OCI-LY3 (cell line): ENCODE results near the gene SORCS1.

Source experiments
- H2AFZ ChIP-seq: fragments of 200-600, 300-600 bp; shearing (Covaris generic); 2 replicates; pipeline ENCODE4 v1.6.0; 2014; ENCODE audit warnings: antibody characterized with exemption, low read depth, low read length
- H3K27ac ChIP-seq: fragments of 200-600, 300-600 bp; sonication (generic); 2 replicates; pipeline ENCODE4 v1.5.1; 2014; ENCODE audit warnings: mild to moderate bottlenecking, low read length, moderate library complexity, mixed read lengths
- H3K27me3 ChIP-seq: fragments of 200-600, 300-600 bp; sonication (generic); 2 replicates; pipeline ENCODE4 v1.6.1; 2014; ENCODE audit warnings: low read depth, low read length, mixed read lengths
- H3K36me3 ChIP-seq: fragments of 200-600, 300-600 bp; sonication (generic); replicated peaks from 2 replicates; pipeline ENCODE3; 2014; ENCODE audit warnings: low read depth, low read length, mixed read lengths
- H3K4me1 ChIP-seq: fragments of 300-600, 200-600 bp; sonication (generic); 2 replicates; pipeline ENCODE4 v1.6.1; 2014; ENCODE audit warnings: low read length, mixed read lengths
- H3K4me2 ChIP-seq: fragments of 200-600, 300-600 bp; sonication (generic); 2 replicates; pipeline ENCODE4 v1.6.1; 2014; ENCODE audit warnings: low read length, mixed read lengths
- H3K4me3 ChIP-seq: fragments of 300-600, 200-600 bp; sonication (generic); 2 replicates; pipeline ENCODE4 v1.5.1; 2014; ENCODE audit warnings: antibody characterized with exemption, mild to moderate bottlenecking, low read length, moderate library complexity
- H3K79me2 ChIP-seq: fragments of 300-600, 200-600 bp; shearing (Covaris generic); 2 replicates; pipeline ENCODE4 v1.6.1; 2014; ENCODE audit warnings: mild to moderate bottlenecking, low read length, mixed read lengths
- H3K9ac ChIP-seq: fragments of 300-600, 200-600 bp; shearing (Covaris generic); 2 replicates; pipeline ENCODE4 v1.6.0; 2014; ENCODE audit warnings: mild to moderate bottlenecking, low read length, moderate library complexity
- H3K9me3 ChIP-seq: fragments of 200-600, 300-600 bp; shearing (Covaris generic); 2 replicates; pipeline ENCODE4 v1.6.1; 2014; ENCODE audit warnings: low read length, mixed read lengths; ENCODE audit not compliant: insufficient read depth
- H4K20me1 ChIP-seq: fragments of 200-600, 300-600 bp; sonication (generic); 2 replicates; pipeline ENCODE4 v1.6.1; 2016; ENCODE audit warnings: low read length, mixed read lengths; ENCODE audit not compliant: insufficient read depth
- EZH2phosphoT487 ChIP-seq: fragments of 200-600 bp; shearing (Covaris generic); IDR thresholded peaks from 2 replicates; pipeline ENCODE4 v1.6.1; 2018; ENCODE audit warnings: antibody characterized with exemption, mixed run types, low read depth
- TF ChIP-seq, protein P1 (sequence below): fragments of 200-600, 300-600 bp; sonication (generic); IDR thresholded peaks from 2 replicates; pipeline ENCODE4 v1.5.1; 2014; ENCODE audit warnings: antibody characterized with exemption, low read length, low read depth

The SORCS1 gene

DNA sequence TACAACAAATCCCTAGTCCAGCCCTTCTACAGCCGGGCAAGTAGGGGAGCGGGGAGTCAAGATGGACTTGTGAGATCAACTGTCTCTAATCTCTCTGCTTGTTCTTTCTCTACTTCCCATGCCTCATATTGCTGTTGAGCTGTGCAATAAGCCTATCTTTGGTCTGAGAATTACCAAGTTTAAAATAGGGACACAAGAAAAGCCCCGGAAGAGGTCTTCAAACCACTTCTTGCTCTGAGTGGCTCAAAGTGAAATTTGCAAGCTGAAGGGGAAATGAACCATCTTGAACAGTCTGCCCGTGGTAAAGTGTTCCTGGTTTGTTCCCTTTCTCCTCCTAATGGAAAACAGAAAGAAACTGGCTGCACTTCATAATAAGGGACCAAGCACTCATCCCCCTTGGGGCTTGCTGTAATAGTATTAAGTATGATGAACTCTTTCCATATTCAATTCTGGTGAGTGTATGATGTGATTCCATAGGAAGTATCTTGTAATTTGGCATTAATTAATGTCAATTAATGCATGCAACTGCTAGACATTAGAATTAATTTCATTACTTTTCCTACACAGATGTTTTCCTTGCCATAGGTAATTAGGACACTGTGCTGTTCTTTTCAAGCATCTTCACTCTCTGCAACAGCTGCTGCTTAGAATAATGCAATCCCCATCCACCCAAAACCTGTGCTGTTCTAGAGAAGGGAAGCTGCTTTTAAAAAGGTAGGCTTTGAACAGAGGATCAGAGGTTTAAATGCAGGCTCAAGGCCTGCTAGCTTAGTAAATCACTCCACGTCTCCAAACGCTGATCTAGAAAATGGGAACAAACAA, 449.6 kb downstream of the SORCS1 start:
- Histone ChIP-seq H3K27me3 (no peaks in the 10 kb centered on the region), H3K9me3 (no peaks in the 10 kb centered on the region), H4K20me1 (no peaks in the 10 kb centered on the region), H3K36me3 (no peaks in the 10 kb centered on the region), H2AFZ (no peak overlapping the region), H3K79me2 (no peaks in the 10 kb centered on the region), H3K4me1 (peaks cover 11% of the 10 kb centered on the region), H3K27ac (no peak overlapping the region), H3K4me3 (no peak overlapping the region), H3K9ac (no peak overlapping the region), H3K4me2 (0 out of 2 replicates have a peak overlapping the region, but pooled peaks have one; percentile 1)
- TF ChIP-seq, protein P1, sequence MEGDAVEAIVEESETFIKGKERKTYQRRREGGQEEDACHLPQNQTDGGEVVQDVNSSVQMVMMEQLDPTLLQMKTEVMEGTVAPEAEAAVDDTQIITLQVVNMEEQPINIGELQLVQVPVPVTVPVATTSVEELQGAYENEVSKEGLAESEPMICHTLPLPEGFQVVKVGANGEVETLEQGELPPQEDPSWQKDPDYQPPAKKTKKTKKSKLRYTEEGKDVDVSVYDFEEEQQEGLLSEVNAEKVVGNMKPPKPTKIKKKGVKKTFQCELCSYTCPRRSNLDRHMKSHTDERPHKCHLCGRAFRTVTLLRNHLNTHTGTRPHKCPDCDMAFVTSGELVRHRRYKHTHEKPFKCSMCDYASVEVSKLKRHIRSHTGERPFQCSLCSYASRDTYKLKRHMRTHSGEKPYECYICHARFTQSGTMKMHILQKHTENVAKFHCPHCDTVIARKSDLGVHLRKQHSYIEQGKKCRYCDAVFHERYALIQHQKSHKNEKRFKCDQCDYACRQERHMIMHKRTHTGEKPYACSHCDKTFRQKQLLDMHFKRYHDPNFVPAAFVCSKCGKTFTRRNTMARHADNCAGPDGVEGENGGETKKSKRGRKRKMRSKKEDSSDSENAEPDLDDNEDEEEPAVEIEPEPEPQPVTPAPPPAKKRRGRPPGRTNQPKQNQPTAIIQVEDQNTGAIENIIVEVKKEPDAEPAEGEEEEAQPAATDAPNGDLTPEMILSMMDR: no peak
- TF ChIP-seq EZH2phosphoT487: no peak

DNA sequence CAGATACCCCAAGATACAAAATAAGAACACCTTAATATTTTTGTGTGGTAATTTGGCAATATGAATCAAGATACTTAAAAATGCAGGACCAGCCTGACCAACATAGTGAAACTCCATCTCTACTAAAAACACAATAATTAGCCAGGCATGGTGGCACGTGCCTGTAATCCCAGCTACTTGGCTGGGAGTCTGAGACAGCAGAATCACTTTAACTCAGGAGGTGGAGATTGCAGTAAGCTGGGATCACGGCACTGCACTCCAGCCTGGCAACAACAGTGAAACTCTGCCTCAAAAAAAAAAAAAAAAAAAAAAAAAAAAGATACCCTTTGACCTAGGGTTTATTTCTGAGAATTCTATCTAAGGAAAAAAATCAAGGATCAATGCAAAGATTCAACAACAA, 450.7 kb downstream of the SORCS1 start:
- H3K9ac ChIP-seq: no peak overlapping the region
- no peaks in the 10 kb centered on the region for H4K20me1 ChIP-seq
- H3K36me3 ChIP-seq: no peaks in the 10 kb centered on the region
- H3K79me2 ChIP-seq: no peaks in the 10 kb centered on the region
- H3K9me3 ChIP-seq: no peaks in the 10 kb centered on the region
- TF ChIP-seq, protein P1: no peak
- no peak for TF ChIP-seq EZH2phosphoT487
- peaks cover 11% of the 10 kb centered on the region for H3K4me1 ChIP-seq
- H3K4me3 ChIP-seq: no peak overlapping the region
- no peak overlapping the region for H2AFZ ChIP-seq
- no peak overlapping the region for H3K27ac ChIP-seq
- no peak overlapping the region for H3K4me2 ChIP-seq
- 0 out of 2 replicates have a peak, but pooled peaks cover 2% of the 10 kb centered on the region for H3K27me3 ChIP-seq

DNA sequence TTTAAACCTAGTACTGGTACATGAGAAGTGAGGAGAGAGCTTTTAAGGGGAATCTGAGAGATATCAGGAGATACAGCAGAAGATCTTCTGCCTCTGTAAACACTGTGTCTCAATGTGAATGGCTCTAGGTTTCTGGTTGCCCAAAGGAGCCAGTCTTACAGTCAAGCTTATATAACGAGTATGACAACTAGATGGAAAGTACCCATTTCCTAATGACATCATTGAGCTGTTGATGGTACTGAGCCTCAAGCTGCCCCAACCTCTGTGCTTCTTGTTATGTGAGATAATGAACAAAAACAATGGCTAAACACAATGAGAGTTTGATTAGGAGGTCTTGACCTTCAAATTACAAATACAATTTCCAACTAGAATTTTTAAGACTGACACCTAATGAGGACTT, 451.5 kb downstream of the SORCS1 start:
- Histone ChIP-seq H3K4me2 (no peak overlapping the region), H3K36me3 (no peaks in the 10 kb centered on the region), H3K9ac (no peak overlapping the region), H3K27me3 (0 out of 2 replicates have a peak, but pooled peaks cover 6% of the 10 kb centered on the region), H3K27ac (no peak overlapping the region), H4K20me1 (no peaks in the 10 kb centered on the region), H3K4me3 (no peak overlapping the region), H3K4me1 (peaks cover 11% of the 10 kb centered on the region), H3K79me2 (no peaks in the 10 kb centered on the region), H2AFZ (no peak overlapping the region), H3K9me3 (no peaks in the 10 kb centered on the region)
- TF ChIP-seq EZH2phosphoT487: no peak
- TF ChIP-seq, protein P1: no peak

DNA sequence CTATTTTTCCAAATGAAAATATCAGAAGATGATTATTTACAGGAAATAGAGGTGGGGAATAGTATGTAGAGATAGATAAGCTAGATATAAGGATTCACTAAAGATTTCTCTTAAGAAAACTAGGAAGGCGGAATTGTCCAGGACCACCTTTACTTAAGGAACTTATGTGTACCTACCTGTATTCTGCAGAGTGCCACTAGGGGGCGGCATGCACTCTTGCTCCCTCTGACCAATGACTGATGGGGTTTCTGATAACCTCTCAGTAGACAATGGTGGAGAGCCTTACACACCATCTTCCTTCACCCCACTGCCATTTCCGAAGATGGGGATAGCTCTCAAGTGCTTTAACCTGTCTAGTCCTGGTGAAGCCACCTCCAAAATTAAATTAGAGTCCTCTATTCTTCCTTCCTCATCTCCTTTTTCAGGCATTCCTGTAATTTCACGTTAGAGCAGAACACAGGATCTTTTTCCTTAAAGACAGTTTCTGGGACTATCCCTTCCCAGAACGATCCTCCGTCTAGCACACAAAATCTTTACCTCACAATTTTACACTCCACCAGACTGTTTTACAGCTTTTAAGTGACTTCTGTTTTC, 453.1 kb downstream of the SORCS1 start:
- Histone ChIP-seq H3K27me3 (0 out of 2 replicates have a peak, but pooled peaks cover 6% of the 10 kb centered on the region), H3K4me2 (no peak overlapping the region), H3K9ac (no peak overlapping the region), H3K4me1 (peaks cover 11% of the 10 kb centered on the region), H3K27ac (no peak overlapping the region), H4K20me1 (no peaks in the 10 kb centered on the region), H3K36me3 (no peaks in the 10 kb centered on the region), H3K79me2 (no peaks in the 10 kb centered on the region), H2AFZ (no peak overlapping the region), H3K4me3 (no peak overlapping the region), H3K9me3 (no peaks in the 10 kb centered on the region)
- no peak for TF ChIP-seq EZH2phosphoT487
- TF ChIP-seq, protein P1: peak; percentile 79
